HuH-7.5 (cell line): ENCODE results near the gene ZNF816.
"Not testable (repeated sequence)": the region's sequence is repeated elsewhere in the genome, so short reads cannot be mapped to it uniquely, and the experiment has no call there.

Experiments used
- DNase-seq: peaks from one replicate; pipeline ENCODE4 v3.0.0; 2011; ENCODE audit warnings: low spot score

ZNF816 gene

GRCh38 chr19:52924641-52925040, 38.0 kb downstream of the ZNF816 start:
- not testable (repeated sequence) for DNase-seq

GRCh38 chr19:52923778-52924593, 38.7 kb downstream of the ZNF816 start:
- no peak for DNase-seq

- DNase-seq = peak; percentile 57
Observed at GRCh38 chr19:52922841-52923777, 39.6 kb downstream of the ZNF816 start, which contains the start of gene ZNF888. ZNF888 (minus strand) TSS chr19:52923428; CDS start chr19:52917873, 5,555 bp downstream.

- DNase-seq = no peak
Observed at GRCh38 chr19:52917531-52917930, 45.1 kb downstream of the ZNF816 start.

- no peak for DNase-seq
Observed at GRCh38 chr19:52910648-52911047, 52.0 kb downstream of the ZNF816 start.

- not testable (repeated sequence) for DNase-seq
Observed at GRCh38 chr19:52904052-52904780, 58.5 kb downstream of the ZNF816 start.

GRCh38 chr19:52901842-52902241, 60.8 kb downstream of the ZNF816 start:
- no peak for DNase-seq
